GM12878 (cell line): ENCODE results near the gene ZNF765. TPM values are rescaled to one million over a fixed set of nuclear protein-coding genes. Genes with fewer than 3 reads are reported as not detected.

Experiments used
- CBX5 ChIP-seq: sonication (generic); IDR thresholded peaks from 2 replicates; pipeline ENCODE4 v1.6.1; 2016; ENCODE audit warnings: low read depth, moderate library complexity, mild to moderate bottlenecking, inconsistent platforms
- CHD1 ChIP-seq: IDR thresholded peaks from 2 replicates; pipeline ENCODE4 v1.6.1; 2012; ENCODE audit warnings: low read depth, low read length, improper control_type of control experiment
- ETV6 ChIP-seq, 2 experiments: fragments of 450-650 bp in 1 of 2; IDR thresholded peaks in 1 of 2; conservative IDR thresholded peaks in 1 of 2; 2 replicates each; pipeline ENCODE4 v1.6.1; 2014; ENCODE audit warnings: antibody characterized with exemption in 1 of 2, borderline replicate concordance in 1 of 2, low read depth in 1 of 2, mild to moderate bottlenecking in 1 of 2, moderate library complexity in 1 of 2
- GATAD2B ChIP-seq: fragments of 450-650 bp; conservative IDR thresholded peaks from 2 replicates; pipeline ENCODE4 v1.6.1; 2017; ENCODE audit warnings: low read depth, mild to moderate bottlenecking, moderate library complexity
- HCFC1 ChIP-seq: fragments of 150-350 bp; IDR thresholded peaks from 2 replicates; pipeline ENCODE4 v1.6.1; 2014; ENCODE audit warnings: low read length
- HDAC6 ChIP-seq: fragments of 200-600 bp; sonication (generic); IDR thresholded peaks from one replicate; pipeline ENCODE4 v1.8.0; 2017; ENCODE audit warnings: antibody characterized with exemption; ENCODE audit not compliant: unreplicated experiment
- HDGF ChIP-seq: fragments of 450-650 bp; IDR thresholded peaks from 2 replicates; pipeline ENCODE4 v1.6.1; 2016; ENCODE audit warnings: antibody characterized with exemption
- LARP7 ChIP-seq: fragments of 450-650 bp; IDR thresholded peaks from 2 replicates; pipeline ENCODE4 v1.6.1; 2017; ENCODE audit warnings: mild to moderate bottlenecking
- MLLT1 ChIP-seq: fragments of 450-650 bp; IDR thresholded peaks from 2 replicates; pipeline ENCODE4 v1.6.1; 2016; ENCODE audit warnings: mild to moderate bottlenecking
- MYB ChIP-seq: fragments of 150-350 bp; IDR thresholded peaks from 2 replicates; pipeline ENCODE4 v1.6.1; 2014; ENCODE audit warnings: mild to moderate bottlenecking, low read depth, low read length, borderline replicate concordance
- NFYA ChIP-seq: IDR thresholded peaks from 2 replicates; pipeline ENCODE4 v1.6.1; 2011; ENCODE audit warnings: low read depth, mild to moderate bottlenecking, low read length, improper control_type of control experiment, borderline replicate concordance
- PML ChIP-seq: IDR thresholded peaks from 2 replicates; pipeline ENCODE4 v1.6.1; 2012; ENCODE audit warnings: low read length, inconsistent platforms
- POLR2AphosphoS2 ChIP-seq: IDR thresholded peaks from 2 replicates; pipeline ENCODE4 v1.6.1; 2011; ENCODE audit warnings: low read depth, mild to moderate bottlenecking, low read length, improper control_type of control experiment, moderate library complexity
- POLR2AphosphoS5 ChIP-seq: IDR thresholded peaks from 2 replicates; pipeline ENCODE4 v1.6.1; 2011; ENCODE audit warnings: mild to moderate bottlenecking, low read length, inconsistent platforms
- RELB ChIP-seq: fragments of 450-650 bp; IDR thresholded peaks from 2 replicates; pipeline ENCODE4 v1.6.1; 2017; ENCODE audit warnings: low read depth, mild to moderate bottlenecking, moderate library complexity
- SIN3A ChIP-seq: IDR thresholded peaks from 2 replicates; pipeline ENCODE4 v1.6.1; 2012; ENCODE audit warnings: low read depth, low read length, improper control_type of control experiment
- SMC3 ChIP-seq: IDR thresholded peaks from 2 replicates; pipeline ENCODE4 v1.6.1; 2011; ENCODE audit warnings: low read length, improper control_type of control experiment, borderline replicate concordance
- SP1 ChIP-seq: IDR thresholded peaks from one replicate; pipeline ENCODE4 v1.6.1; 2011; ENCODE audit warnings: low read depth, low read length
- SPI1 ChIP-seq: IDR thresholded peaks from 2 replicates; pipeline ENCODE4 v1.6.1; 2011; ENCODE audit warnings: low read depth, mild to moderate bottlenecking, low read length, moderate library complexity, borderline replicate concordance; ENCODE audit not compliant: insufficient read depth
- TCF7 ChIP-seq: IDR thresholded peaks from 2 replicates; pipeline ENCODE4 v1.6.1; 2014; ENCODE audit warnings: antibody characterized with exemption, borderline replicate concordance
- USF2 ChIP-seq: IDR thresholded peaks from 2 replicates; pipeline ENCODE4 v1.6.1; 2011; ENCODE audit warnings: low read depth, low read length, improper control_type of control experiment, borderline replicate concordance
- ZNF687 ChIP-seq: fragments of 450-650 bp; IDR thresholded peaks from 2 replicates; pipeline ENCODE4 v1.6.1; 2017; ENCODE audit warnings: mild to moderate bottlenecking, moderate library complexity
- polyA plus RNA-seq, 11 experiments: library from polyadenylated mRNA; depleted of rRNA in 4 of 11; unstranded in 6 of 11; stranded (reverse) in 5 of 11; fragments of >200 nt; fragmentation: Nextera tagmentation in 4 of 11; fragmentation: Illumina TruSeq in 1 of 11; extraction: Ambion mirVana in 4 of 11; extraction: Trizol in 1 of 11; gene quantifications; 1 replicate in 1 of 11; 2 replicates in 10 of 11; pipeline versions ENCODE4 v1.2.1 to v1.2.3, GENCODE V29; 2011 to 2016; ENCODE audit warnings: inconsistent platforms in 2 of 11, missing spikeins in 2 of 11, low read depth in 1 of 11
- total RNA-seq, 4 experiments: library from RNA; depleted of rRNA in 3 of 4; stranded (reverse); fragments of >200 nt in 3 of 4; fragmentation: Illumina TruSeq in 1 of 4; extraction: Trizol in 1 of 4; gene quantifications; 2 replicates each; pipeline versions ENCODE4 v1.2.1 to v1.2.3, GENCODE V29; 2013 to 2021

Gene ZNF765
- total and polyA plus RNA-seq, 10 of the 15 experiments (the other 5 are each of a cell fraction or from before 2014, with no cell fraction given) = 2.9 to 12.7 (median 7.0) TPM

- no peak for TF ChIP-seq USF2
- TF ChIP-seq GATAD2B = no peak
- TF ChIP-seq SP1 = peak; percentile 82
- TF ChIP-seq CHD1 = no peak
- TF ChIP-seq MLLT1 = no peak
- no peak for TF ChIP-seq LARP7
- TF ChIP-seq TCF7 = no peak
- TF ChIP-seq SMC3 = no peak
- no peak for TF ChIP-seq NFYA
- no peak for TF ChIP-seq HDGF
- TF ChIP-seq HDAC6 = peak; percentile 41
- 0 out of 2 replicates have a peak, but pooled peaks have one; percentile 50 for TF ChIP-seq POLR2AphosphoS2
- no peak for TF ChIP-seq CBX5
- 0 out of 2 replicates have a peak, but pooled peaks have one; percentile 23 for TF ChIP-seq RELB
- TF ChIP-seq SPI1 = 0 out of 2 replicates have a peak, but pooled peaks have one; percentile 9
- TF ChIP-seq PML = no peak
- TF ChIP-seq ETV6 (conservative IDR thresholded peaks at IDR 0.05 in 1 of 2, IDR thresholded peaks at IDR 0.05 in 1 of 2; ENCODE audit: borderline replicate concordance in 1 of 2, low read depth in 1 of 2) = no peak
- 0 out of 2 replicates have a peak, but pooled peaks have one; percentile 15 for TF ChIP-seq HCFC1
- TF ChIP-seq SIN3A = peak; percentile 54; the same call in 1 of the 2 replicates
- peak; percentile 84 for TF ChIP-seq POLR2AphosphoS5
- no peak for TF ChIP-seq MYB
- peak; percentile 36; the same call in 1 of the 2 replicates for TF ChIP-seq ZNF687
These were observed 72.7 kb downstream of the ZNF765 start, which contains the start of gene ZNF813 (continued) for GRCh38 chr19:53467485-53468262.
